Ishikawa (cell line): ENCODE data around the gene VPS45.

ENCODE experiments used
- CEBPB ChIP-seq: IDR thresholded peaks from 2 replicates; pipeline ENCODE4 v1.6.1; 2012
- CREB1 ChIP-seq: IDR thresholded peaks from 2 replicates; pipeline ENCODE4 v1.6.1; 2012; ENCODE audit warnings: low read depth
- EGR1 ChIP-seq: IDR thresholded peaks from 2 replicates; pipeline ENCODE4 v1.6.1; 2012
- EP300 ChIP-seq: IDR thresholded peaks from 2 replicates; pipeline ENCODE4 v1.6.1; 2012; ENCODE audit warnings: borderline replicate concordance
- RAD21 ChIP-seq: IDR thresholded peaks from 2 replicates; pipeline ENCODE4 v1.6.1; 2012; ENCODE audit warnings: low read depth
- TAF1 ChIP-seq: IDR thresholded peaks from 2 replicates; pipeline ENCODE4 v1.6.1; 2012; ENCODE audit warnings: low read depth, mild to moderate bottlenecking
- TCF12 ChIP-seq: IDR thresholded peaks from 2 replicates; pipeline ENCODE4 v1.6.1; 2012; ENCODE audit warnings: low read depth
- TEAD4 ChIP-seq: IDR thresholded peaks from 2 replicates; pipeline ENCODE4 v1.6.1; 2012
- YY1 ChIP-seq: IDR thresholded peaks from 2 replicates; pipeline ENCODE4 v1.6.1; 2012; ENCODE audit warnings: low read depth
- ZBTB7A ChIP-seq: IDR thresholded peaks from 2 replicates; pipeline ENCODE4 v1.6.1; 2012; ENCODE audit warnings: low read depth
- TF ChIP-seq, protein P1 (sequence below): IDR thresholded peaks from 2 replicates; pipeline ENCODE4 v1.6.1; 2012
- TF ChIP-seq, protein P2 (sequence below): IDR thresholded peaks from 2 replicates; pipeline ENCODE4 v1.6.1; 2012; ENCODE audit warnings: low read depth, mild to moderate bottlenecking

DNA sequence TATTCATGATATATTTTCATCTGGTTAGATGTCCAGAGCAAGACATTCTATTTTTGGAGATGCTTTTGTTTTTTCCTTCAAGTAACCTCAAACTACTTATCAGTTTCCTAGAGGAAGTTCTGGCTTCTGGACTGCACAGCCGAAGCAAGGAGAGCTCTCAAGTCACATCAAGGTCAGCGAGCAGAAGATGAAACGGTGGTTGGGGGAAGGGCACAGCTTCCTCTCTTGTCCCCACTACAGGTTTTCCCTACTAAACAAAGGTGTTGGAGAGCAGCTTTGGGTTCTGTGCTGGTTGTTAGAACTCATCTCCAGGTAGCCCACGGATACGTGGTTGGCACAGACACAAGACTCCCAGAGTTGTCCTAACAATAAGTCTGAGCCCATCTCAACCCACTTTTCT, 77.0 kb downstream of the VPS45 start:
- no peak for TF ChIP-seq EP300
- TF ChIP-seq TAF1 = no peak
- no peak for TF ChIP-seq TCF12
- TF ChIP-seq ZBTB7A = no peak
- no peak for TF ChIP-seq EGR1
- TF ChIP-seq CREB1 = no peak
- no peak for TF ChIP-seq RAD21
- no peak for TF ChIP-seq YY1
- TF ChIP-seq, protein P1, sequence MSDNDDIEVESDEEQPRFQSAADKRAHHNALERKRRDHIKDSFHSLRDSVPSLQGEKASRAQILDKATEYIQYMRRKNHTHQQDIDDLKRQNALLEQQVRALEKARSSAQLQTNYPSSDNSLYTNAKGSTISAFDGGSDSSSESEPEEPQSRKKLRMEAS = no peak
- TF ChIP-seq TEAD4 = no peak
- TF ChIP-seq, protein P2, sequence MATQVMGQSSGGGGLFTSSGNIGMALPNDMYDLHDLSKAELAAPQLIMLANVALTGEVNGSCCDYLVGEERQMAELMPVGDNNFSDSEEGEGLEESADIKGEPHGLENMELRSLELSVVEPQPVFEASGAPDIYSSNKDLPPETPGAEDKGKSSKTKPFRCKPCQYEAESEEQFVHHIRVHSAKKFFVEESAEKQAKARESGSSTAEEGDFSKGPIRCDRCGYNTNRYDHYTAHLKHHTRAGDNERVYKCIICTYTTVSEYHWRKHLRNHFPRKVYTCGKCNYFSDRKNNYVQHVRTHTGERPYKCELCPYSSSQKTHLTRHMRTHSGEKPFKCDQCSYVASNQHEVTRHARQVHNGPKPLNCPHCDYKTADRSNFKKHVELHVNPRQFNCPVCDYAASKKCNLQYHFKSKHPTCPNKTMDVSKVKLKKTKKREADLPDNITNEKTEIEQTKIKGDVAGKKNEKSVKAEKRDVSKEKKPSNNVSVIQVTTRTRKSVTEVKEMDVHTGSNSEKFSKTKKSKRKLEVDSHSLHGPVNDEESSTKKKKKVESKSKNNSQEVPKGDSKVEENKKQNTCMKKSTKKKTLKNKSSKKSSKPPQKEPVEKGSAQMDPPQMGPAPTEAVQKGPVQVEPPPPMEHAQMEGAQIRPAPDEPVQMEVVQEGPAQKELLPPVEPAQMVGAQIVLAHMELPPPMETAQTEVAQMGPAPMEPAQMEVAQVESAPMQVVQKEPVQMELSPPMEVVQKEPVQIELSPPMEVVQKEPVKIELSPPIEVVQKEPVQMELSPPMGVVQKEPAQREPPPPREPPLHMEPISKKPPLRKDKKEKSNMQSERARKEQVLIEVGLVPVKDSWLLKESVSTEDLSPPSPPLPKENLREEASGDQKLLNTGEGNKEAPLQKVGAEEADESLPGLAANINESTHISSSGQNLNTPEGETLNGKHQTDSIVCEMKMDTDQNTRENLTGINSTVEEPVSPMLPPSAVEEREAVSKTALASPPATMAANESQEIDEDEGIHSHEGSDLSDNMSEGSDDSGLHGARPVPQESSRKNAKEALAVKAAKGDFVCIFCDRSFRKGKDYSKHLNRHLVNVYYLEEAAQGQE = no peak
- TF ChIP-seq CEBPB = no peak
